GM23248 (cell line): Measurements from ENCODE around the gene TCN1.

Source experiments
- EZH2 ChIP-seq: fragments of 200-600 bp; sonication (generic); IDR thresholded peaks from 2 replicates; pipeline ENCODE4 v1.6.1; 2018; ENCODE audit warnings: antibody characterized with exemption, mild to moderate bottlenecking; ENCODE audit not compliant: insufficient read depth, poor library complexity, severe bottlenecking
- EZH2phosphoT487 ChIP-seq: fragments of 200-600 bp; sonication (generic); IDR thresholded peaks from 2 replicates; pipeline ENCODE4 v1.6.1; 2018; ENCODE audit warnings: antibody characterized with exemption, moderate library complexity, mild to moderate bottlenecking, low read depth; ENCODE audit not compliant: insufficient read depth

DNA sequence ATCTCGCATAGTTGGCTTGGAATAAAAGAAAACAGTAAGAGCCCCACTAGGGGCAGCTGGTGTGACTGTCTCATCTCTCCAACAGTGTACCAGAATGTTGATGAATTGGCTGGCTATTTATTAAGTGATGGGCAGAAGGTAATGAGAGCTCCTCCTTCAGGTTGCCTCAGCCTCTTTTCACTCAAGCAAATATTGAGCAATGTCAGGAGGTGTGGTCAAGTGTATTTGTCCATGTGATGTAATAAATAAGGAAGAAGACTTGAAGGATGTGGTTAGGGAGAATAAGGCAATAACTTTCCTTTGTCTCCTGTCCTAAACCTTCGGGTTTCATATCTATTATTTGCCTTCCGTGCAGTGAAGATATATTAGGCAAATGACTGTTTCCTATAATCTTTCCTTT is at the start of gene TCN1:
- TF ChIP-seq EZH2, result no peak
- no peak for TF ChIP-seq EZH2phosphoT487
